A673 (cell line): ENCODE results near the gene PLAC1. TPM values are rescaled to one million over a fixed set of nuclear protein-coding genes. Genes with fewer than 3 reads are reported as not detected.

Source experiments
- BruUV-seq: library from RNA; stranded (reverse); fragments of 400-500 nt; replicated peaks from 2 replicates; lab custom pipeline; 2021; lab: Mats Ljungman, UMichigan
- CTCF ChIA-PET: fragments of 300-600 bp; sonication (Branson Sonifier 250); formaldehyde crosslinking; loops from one replicate; lab custom pipeline; 2022; ENCODE audit warnings: antibody characterized with exemption; lab: Charles Lee
- POLR2A ChIA-PET: fragments of 300-600 bp; sonication (Branson Sonifier 250); formaldehyde crosslinking; loops from one replicate; lab custom pipeline; 2022; ENCODE audit warnings: antibody characterized with exemption; ENCODE audit not compliant: low non-redundant PET; lab: Charles Lee
- DNase-seq: peaks from one replicate; pipeline ENCODE4 v3.0.0-alpha.2; 2015; ENCODE audit warnings: low spot score
- H3K27ac ChIP-seq: fragments of 200-600 bp; sonication (generic); 2 replicates; pipeline ENCODE4 v1.5.1; 2016; ENCODE audit warnings: mixed run types, low read depth, mild to moderate bottlenecking, mixed read lengths, antibody characterized with exemption, low read length; ENCODE audit not compliant: poor library complexity, severe bottlenecking
- H3K27me3 ChIP-seq: fragments of 200-600 bp; sonication (generic); replicated peaks from 2 replicates; pipeline ENCODE4 v1.6.1; 2017; ENCODE audit warnings: mixed run types, low read depth, mild to moderate bottlenecking, mixed read lengths, antibody characterized with exemption, low read length; ENCODE audit not compliant: insufficient read depth, poor library complexity
- H3K36me3 ChIP-seq: fragments of 200-600 bp; sonication (generic); 2 replicates; pipeline ENCODE4 v1.6.1; 2016; ENCODE audit warnings: mixed run types, mild to moderate bottlenecking, mixed read lengths, antibody characterized with exemption, low read length; ENCODE audit not compliant: insufficient read depth, poor library complexity, severe bottlenecking
- H3K4me1 ChIP-seq: fragments of 200-600 bp; sonication (generic); 2 replicates; pipeline ENCODE4 v1.6.1; 2017; ENCODE audit warnings: mixed run types, mild to moderate bottlenecking, mixed read lengths, antibody characterized with exemption, low read length; ENCODE audit not compliant: insufficient read depth, poor library complexity, severe bottlenecking
- H3K4me3 ChIP-seq: fragments of 200-600 bp; sonication (generic); 2 replicates; pipeline ENCODE4 v1.5.1; 2016; ENCODE audit warnings: low read depth, mixed run types, mild to moderate bottlenecking, mixed read lengths, low read length; ENCODE audit not compliant: poor library complexity, severe bottlenecking
- H3K9me3 ChIP-seq: fragments of 200-600 bp; sonication (generic); 2 replicates; pipeline ENCODE4 v1.6.1; 2016; ENCODE audit warnings: mixed run types, low read depth, mild to moderate bottlenecking, mixed read lengths, antibody characterized with exemption, low read length; ENCODE audit not compliant: poor library complexity, severe bottlenecking
- CTCF ChIP-seq: fragments of 300-800, 200-600 bp; sonication (generic); conservative IDR thresholded peaks from 2 replicates; pipeline ENCODE4 v1.5.1; 2017; ENCODE audit warnings: low read depth, mild to moderate bottlenecking, antibody characterized with exemption, low read length, moderate library complexity, mixed read lengths
- EZH2 ChIP-seq: fragments of 200-600 bp; sonication (generic); IDR thresholded peaks from 2 replicates; pipeline ENCODE4 v1.6.1; 2017; ENCODE audit warnings: borderline replicate concordance, low read depth, mild to moderate bottlenecking, mixed read lengths, antibody characterized with exemption, low read length; ENCODE audit not compliant: poor library complexity, severe bottlenecking
- intact Hi-C: fragments of 100-400 bp; cut with micrococcal nuclease; formaldehyde crosslinking; loops from one replicate; pipeline ENCODE4 v1.10.0; 2022; ENCODE audit not compliant: unreplicated experiment
- total RNA-seq: library from RNA; stranded (reverse); gene quantifications from 2 replicates; pipeline ENCODE4 v1.2.3, GENCODE V29; 2021

The PLAC1 gene
- total RNA-seq, 1 experiment from 2014 or later = 0.43 TPM

GRCh38 chrX:134679221-134679620 lies 20.9 kb upstream of the PLAC1 start:
- intact Hi-C loops = no loop called here
- Histone ChIP-seq H3K27ac (no peak overlapping the region), H3K36me3 (no peaks in the 10 kb centered on the region), H3K9me3 (no peaks in the 10 kb centered on the region), H3K4me3 (no peak overlapping the region), H3K27me3 (no peaks in the 10 kb centered on the region), H3K4me1 (no peaks in the 10 kb centered on the region)
- DNase-seq = no peak
- BruUV-seq = no TSS peak
- POLR2A ChIA-PET = no interaction called here
- CTCF ChIA-PET = no interaction called here
- TF ChIP-seq EZH2 = no peak
- no peak for TF ChIP-seq CTCF

GRCh38 chrX:134677332-134677731 lies 19.1 kb upstream of the PLAC1 start:
- intact Hi-C loops = no loop called here
- Histone ChIP-seq H3K4me3 (no peak overlapping the region), H3K9me3 (no peaks in the 10 kb centered on the region), H3K36me3 (no peaks in the 10 kb centered on the region), H3K27ac (no peak overlapping the region), H3K4me1 (no peaks in the 10 kb centered on the region), H3K27me3 (no peaks in the 10 kb centered on the region)
- BruUV-seq = no TSS peak
- no peak for DNase-seq
- ChIA-PET CTCF (no interaction called here), POLR2A (no interaction called here)
- TF ChIP-seq EZH2 (no peak), CTCF (no peak)

GRCh38 chrX:134676436-134676835 lies 18.2 kb upstream of the PLAC1 start:
- no peak for TF ChIP-seq EZH2
- TF ChIP-seq CTCF = no peak
- no peak for DNase-seq
- Histone ChIP-seq H3K4me3 (no peak overlapping the region), H3K36me3 (no peaks in the 10 kb centered on the region), H3K9me3 (no peaks in the 10 kb centered on the region), H3K4me1 (no peaks in the 10 kb centered on the region), H3K27ac (no peak overlapping the region), H3K27me3 (no peaks in the 10 kb centered on the region)
- POLR2A ChIA-PET = no interaction called here
- CTCF ChIA-PET = no interaction called here
- BruUV-seq = no TSS peak
- intact Hi-C loops = no loop called here
